ENCODE measurements around the gene MAP1LC3B. TPM values are rescaled to one million over a fixed set of nuclear protein-coding genes. Genes with fewer than 3 reads are reported as not detected.

MAP1LC3B gene
- total and polyA plus RNA-seq, 2 experiments from 2014 or later = 73.3 to 134 TPM

GRCh38 chr16:87409781-87410180 lies 17.6 kb downstream of the MAP1LC3B start:
- no peak overlapping the region for H3K4me3 ChIP-seq
- H3K36me3 ChIP-seq (replicated peaks; ENCODE audit: insufficient read depth, low read depth) = no peaks in the 10 kb centered on the region

DNA sequence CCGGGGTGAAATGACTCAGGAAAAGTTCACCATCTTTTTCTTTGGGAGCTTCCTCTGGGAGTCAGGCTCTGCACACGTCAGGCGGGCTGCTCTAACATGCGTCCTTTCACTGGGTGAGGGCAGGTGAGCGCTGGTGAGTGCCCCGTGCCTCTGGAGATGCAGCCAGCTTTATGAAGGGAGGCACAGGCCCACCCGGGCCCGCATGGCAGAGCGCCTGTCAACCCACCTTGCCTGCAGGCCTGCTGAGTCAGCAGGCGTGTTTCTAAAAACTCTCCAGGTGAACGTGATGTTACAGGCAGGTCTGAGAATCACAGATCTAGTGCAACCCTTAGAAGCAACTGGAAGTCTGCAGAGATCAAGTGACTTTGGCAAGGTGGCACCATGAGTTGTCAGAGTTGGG lies 18.4 kb downstream of the MAP1LC3B start:
- H3K9me2 ChIP-seq (replicated peaks; ENCODE audit: insufficient read depth) = no peaks in the 10 kb centered on the region
- no peak overlapping the region for H3K27ac ChIP-seq
- H2AFZ ChIP-seq = no peak overlapping the region
- no peak for DNase-seq (ENCODE audit: low spot score)
- H3K9me3 ChIP-seq (ENCODE audit: low read depth) = no peaks in the 10 kb centered on the region
- H4K20me1 ChIP-seq (ENCODE audit: insufficient read depth, poor library complexity, severe bottlenecking) = no peaks in the 10 kb centered on the region
- H3K36me3 ChIP-seq (replicated peaks; ENCODE audit: insufficient read depth, low read depth) = no peaks in the 10 kb centered on the region
- TF ChIP-seq EZH2phosphoT487 (IDR thresholded peaks at IDR 0.05; ENCODE audit: low read depth, severe bottlenecking, unreplicated experiment) = no peak
- TF ChIP-seq, protein P1, sequence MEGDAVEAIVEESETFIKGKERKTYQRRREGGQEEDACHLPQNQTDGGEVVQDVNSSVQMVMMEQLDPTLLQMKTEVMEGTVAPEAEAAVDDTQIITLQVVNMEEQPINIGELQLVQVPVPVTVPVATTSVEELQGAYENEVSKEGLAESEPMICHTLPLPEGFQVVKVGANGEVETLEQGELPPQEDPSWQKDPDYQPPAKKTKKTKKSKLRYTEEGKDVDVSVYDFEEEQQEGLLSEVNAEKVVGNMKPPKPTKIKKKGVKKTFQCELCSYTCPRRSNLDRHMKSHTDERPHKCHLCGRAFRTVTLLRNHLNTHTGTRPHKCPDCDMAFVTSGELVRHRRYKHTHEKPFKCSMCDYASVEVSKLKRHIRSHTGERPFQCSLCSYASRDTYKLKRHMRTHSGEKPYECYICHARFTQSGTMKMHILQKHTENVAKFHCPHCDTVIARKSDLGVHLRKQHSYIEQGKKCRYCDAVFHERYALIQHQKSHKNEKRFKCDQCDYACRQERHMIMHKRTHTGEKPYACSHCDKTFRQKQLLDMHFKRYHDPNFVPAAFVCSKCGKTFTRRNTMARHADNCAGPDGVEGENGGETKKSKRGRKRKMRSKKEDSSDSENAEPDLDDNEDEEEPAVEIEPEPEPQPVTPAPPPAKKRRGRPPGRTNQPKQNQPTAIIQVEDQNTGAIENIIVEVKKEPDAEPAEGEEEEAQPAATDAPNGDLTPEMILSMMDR (IDR thresholded peaks at IDR 0.05; ENCODE audit: poor library complexity) = no peak
- TF ChIP-seq EZH2 (IDR thresholded peaks at IDR 0.05; ENCODE audit: borderline replicate concordance) = no peak
- WGBS (ENCODE audit: low lambda C conversion rate, missing lambda C conversion rate) = 94% methylated on average over 11 of the region's 11 CpGs
- no peak overlapping the region for H3K4me3 ChIP-seq
- H3K4me1 ChIP-seq (ENCODE audit: insufficient read depth) = no peaks in the 10 kb centered on the region
- no peaks in the 10 kb centered on the region for H3K79me2 ChIP-seq
- H3K27me3 ChIP-seq = no peaks in the 10 kb centered on the region
- H3K4me2 ChIP-seq = no peak overlapping the region

More at GRCh38 chr16:87409781-87410180, 17.6 kb downstream of the MAP1LC3B start:
- TF ChIP-seq, protein P1 (IDR thresholded peaks at IDR 0.05; ENCODE audit: poor library complexity) = no peak
- 85% methylated on average over 13 of the region's 13 CpGs for WGBS (ENCODE audit: low lambda C conversion rate, missing lambda C conversion rate)
- Histone ChIP-seq H4K20me1 (ENCODE audit: insufficient read depth, poor library complexity, severe bottlenecking) (no peaks in the 10 kb centered on the region), H3K9me3 (ENCODE audit: low read depth) (no peaks in the 10 kb centered on the region), H3K79me2 (no peaks in the 10 kb centered on the region), H3K4me1 (ENCODE audit: insufficient read depth) (no peaks in the 10 kb centered on the region), H3K27ac (no peak overlapping the region), H3K9me2 (replicated peaks; ENCODE audit: insufficient read depth) (no peaks in the 10 kb centered on the region), H2AFZ (no peak overlapping the region), H3K4me2 (no peak overlapping the region), H3K27me3 (no peaks in the 10 kb centered on the region)
- no peak for DNase-seq (ENCODE audit: low spot score)

DNA sequence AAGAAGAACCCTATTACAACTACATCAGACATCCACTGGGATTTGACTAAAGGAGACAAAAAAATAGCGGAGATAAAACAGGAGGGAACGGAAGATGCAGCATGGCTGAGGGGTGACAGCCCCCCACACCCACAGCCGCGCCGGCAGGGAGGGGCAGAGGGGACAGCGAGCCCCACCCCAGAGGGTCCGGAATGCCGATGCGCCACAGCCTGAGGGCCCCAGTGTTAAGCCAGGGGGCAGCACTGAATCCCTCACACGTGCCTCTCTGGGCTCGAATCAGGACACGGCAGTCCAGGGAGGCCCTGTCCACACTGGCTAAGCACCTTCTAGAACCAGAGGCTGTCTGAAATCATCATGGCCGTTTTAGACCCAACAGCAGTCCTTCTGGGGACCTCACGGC lies 18.8 kb downstream of the MAP1LC3B start:
- Histone ChIP-seq H3K9me2 (replicated peaks; ENCODE audit: insufficient read depth) (no peaks in the 10 kb centered on the region), H3K4me2 (no peak overlapping the region), H3K36me3 (replicated peaks; ENCODE audit: insufficient read depth, low read depth) (no peaks in the 10 kb centered on the region), H3K9me3 (ENCODE audit: low read depth) (no peaks in the 10 kb centered on the region), H4K20me1 (ENCODE audit: insufficient read depth, poor library complexity, severe bottlenecking) (no peaks in the 10 kb centered on the region), H3K27me3 (no peaks in the 10 kb centered on the region), H3K4me1 (ENCODE audit: insufficient read depth) (no peaks in the 10 kb centered on the region), H3K79me2 (no peaks in the 10 kb centered on the region), H2AFZ (no peak overlapping the region), H3K27ac (no peak overlapping the region), H3K4me3 (no peak overlapping the region)
- WGBS (ENCODE audit: low lambda C conversion rate, missing lambda C conversion rate) = 86% methylated on average over 13 of the region's 14 CpGs
- no peak for DNase-seq (ENCODE audit: low spot score)
- TF ChIP-seq EZH2 (IDR thresholded peaks at IDR 0.05; ENCODE audit: borderline replicate concordance) = no peak
- no peak for TF ChIP-seq EZH2phosphoT487 (IDR thresholded peaks at IDR 0.05; ENCODE audit: low read depth, severe bottlenecking, unreplicated experiment)
- TF ChIP-seq, protein P1 (IDR thresholded peaks at IDR 0.05; ENCODE audit: poor library complexity) = no peak
